Measurements from ENCODE around the gene SLC6A19. TPM values are rescaled to one million over a fixed set of nuclear protein-coding genes. Genes with fewer than 3 reads are reported as not detected.

Gene SLC6A19
- total RNA-seq, 2 donors from 2014 or later: 0.09 to 0.17 TPM

DNA sequence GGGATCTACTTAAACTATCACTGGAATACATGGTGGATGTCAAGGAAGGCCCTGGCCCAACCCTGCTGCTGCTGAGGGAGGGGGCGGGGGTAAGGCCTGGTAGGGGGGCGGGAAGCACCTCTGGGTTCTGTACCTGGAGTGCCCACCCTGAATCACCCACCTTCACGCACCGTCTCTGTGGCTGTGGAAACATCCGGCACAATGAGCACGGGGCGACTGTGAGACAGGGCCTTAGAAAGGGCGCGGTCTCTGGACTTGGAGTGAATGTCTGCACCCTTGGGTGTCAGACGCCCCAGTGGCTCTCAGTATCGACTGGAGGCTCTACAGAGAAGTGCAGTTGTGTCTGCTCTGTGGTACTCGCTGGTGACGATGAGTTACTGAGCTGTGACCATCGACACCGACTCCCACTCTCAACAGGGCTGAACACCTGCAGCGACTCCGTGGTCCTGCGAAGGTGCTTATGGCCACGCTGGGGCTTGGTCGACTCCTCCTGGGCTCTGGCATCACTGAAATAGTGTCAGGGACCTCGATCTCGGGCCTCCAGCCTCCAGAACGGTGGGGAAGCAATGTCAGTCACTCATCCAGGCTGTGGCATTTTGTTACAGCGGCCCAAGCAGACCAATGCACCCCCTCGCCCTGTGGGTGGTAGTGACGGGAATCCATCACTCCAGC is 25.5 kb upstream of the SLC6A19 start:
- Histone ChIP-seq H3K9me3 (no peaks in the 10 kb centered on the region), H3K36me3 (no peaks in the 10 kb centered on the region), H3K4me3 (no peak overlapping the region), H3K27me3 (replicated peaks; ENCODE audit: insufficient read depth) (no peaks in the 10 kb centered on the region), H3K27ac (no peak overlapping the region), H3K4me1 (replicated peaks) (no peaks in the 10 kb centered on the region)
- DNase-seq (ENCODE audit: low spot score): no peak
- WGBS: 95% methylated on average over 26 of the region's 26 CpGs
- TF ChIP-seq POLR2A (IDR thresholded peaks at IDR 0.05): no peak
- TF ChIP-seq POLR2AphosphoS5 (IDR thresholded peaks at IDR 0.05): no peak
- TF ChIP-seq, protein P1, sequence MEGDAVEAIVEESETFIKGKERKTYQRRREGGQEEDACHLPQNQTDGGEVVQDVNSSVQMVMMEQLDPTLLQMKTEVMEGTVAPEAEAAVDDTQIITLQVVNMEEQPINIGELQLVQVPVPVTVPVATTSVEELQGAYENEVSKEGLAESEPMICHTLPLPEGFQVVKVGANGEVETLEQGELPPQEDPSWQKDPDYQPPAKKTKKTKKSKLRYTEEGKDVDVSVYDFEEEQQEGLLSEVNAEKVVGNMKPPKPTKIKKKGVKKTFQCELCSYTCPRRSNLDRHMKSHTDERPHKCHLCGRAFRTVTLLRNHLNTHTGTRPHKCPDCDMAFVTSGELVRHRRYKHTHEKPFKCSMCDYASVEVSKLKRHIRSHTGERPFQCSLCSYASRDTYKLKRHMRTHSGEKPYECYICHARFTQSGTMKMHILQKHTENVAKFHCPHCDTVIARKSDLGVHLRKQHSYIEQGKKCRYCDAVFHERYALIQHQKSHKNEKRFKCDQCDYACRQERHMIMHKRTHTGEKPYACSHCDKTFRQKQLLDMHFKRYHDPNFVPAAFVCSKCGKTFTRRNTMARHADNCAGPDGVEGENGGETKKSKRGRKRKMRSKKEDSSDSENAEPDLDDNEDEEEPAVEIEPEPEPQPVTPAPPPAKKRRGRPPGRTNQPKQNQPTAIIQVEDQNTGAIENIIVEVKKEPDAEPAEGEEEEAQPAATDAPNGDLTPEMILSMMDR (IDR thresholded peaks at IDR 0.05): no peak
- intact Hi-C loops (cut with DNase I): loop anchor here (10.0 kb wide), 1 partner anchor 251 kb away; no protein-coding TSS in a partner anchor

DNA sequence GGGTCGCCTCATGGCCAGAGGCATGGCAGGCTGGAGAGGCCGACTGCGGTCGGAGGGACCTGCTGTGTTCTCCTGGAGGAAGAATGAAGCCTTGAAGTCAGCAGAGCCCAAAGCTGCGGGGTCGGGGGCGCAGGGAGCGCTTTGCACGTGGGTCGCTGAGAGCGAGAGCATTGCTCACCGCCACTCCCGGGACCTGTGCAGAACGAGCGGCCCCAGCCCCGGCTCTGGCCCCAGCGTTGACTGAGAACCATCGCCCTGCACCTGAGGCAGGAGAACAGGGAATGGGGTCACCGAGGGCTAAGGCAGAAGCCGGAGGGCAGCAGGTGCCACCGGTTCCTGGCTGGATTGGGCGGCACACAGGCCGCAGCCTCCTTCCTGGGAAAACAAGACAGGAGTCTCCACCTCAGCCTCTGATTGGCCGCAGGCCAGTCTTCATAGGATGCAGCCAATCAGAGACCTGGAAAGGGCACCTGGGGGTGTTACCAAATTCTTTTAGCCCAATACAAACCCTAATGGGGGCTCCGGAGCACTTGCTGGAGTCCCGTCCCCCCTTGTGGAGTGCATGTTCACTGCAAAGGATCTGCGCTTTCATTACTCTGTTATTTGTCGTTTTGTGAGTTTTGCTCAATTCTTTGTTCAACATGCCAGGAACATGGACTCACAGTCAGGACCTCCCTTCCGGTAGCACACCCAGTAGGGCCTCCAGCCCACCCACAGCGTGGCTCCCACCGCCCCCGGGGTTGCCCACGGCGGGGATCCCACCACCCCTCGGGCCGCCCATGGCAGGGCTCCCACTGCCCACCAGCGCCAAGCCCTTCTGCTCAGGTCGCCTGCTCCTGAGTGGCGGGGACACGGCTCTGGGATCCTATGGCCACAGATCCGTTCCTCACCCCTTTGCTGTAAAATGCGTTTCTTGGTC is 24.7 kb upstream of the SLC6A19 start:
- intact Hi-C loops (cut with DNase I): loop anchor here (10.0 kb wide), 1 partner anchor 252 kb away; no protein-coding TSS in a partner anchor
- H3K4me1 ChIP-seq (replicated peaks): no peaks in the 10 kb centered on the region
- H3K4me3 ChIP-seq: no peak overlapping the region
- WGBS: 89% methylated on average over 42 of the region's 42 CpGs
- no peaks in the 10 kb centered on the region for H3K27me3 ChIP-seq (replicated peaks; ENCODE audit: insufficient read depth)
- no peak overlapping the region for H3K27ac ChIP-seq
- TF ChIP-seq, protein P1 (IDR thresholded peaks at IDR 0.05): no peak
- TF ChIP-seq POLR2AphosphoS5 (IDR thresholded peaks at IDR 0.05) (no peak), POLR2A (IDR thresholded peaks at IDR 0.05) (no peak)
- H3K36me3 ChIP-seq: no peaks in the 10 kb centered on the region
- H3K9me3 ChIP-seq: no peaks in the 10 kb centered on the region
- no peak for DNase-seq (ENCODE audit: low spot score)

DNA sequence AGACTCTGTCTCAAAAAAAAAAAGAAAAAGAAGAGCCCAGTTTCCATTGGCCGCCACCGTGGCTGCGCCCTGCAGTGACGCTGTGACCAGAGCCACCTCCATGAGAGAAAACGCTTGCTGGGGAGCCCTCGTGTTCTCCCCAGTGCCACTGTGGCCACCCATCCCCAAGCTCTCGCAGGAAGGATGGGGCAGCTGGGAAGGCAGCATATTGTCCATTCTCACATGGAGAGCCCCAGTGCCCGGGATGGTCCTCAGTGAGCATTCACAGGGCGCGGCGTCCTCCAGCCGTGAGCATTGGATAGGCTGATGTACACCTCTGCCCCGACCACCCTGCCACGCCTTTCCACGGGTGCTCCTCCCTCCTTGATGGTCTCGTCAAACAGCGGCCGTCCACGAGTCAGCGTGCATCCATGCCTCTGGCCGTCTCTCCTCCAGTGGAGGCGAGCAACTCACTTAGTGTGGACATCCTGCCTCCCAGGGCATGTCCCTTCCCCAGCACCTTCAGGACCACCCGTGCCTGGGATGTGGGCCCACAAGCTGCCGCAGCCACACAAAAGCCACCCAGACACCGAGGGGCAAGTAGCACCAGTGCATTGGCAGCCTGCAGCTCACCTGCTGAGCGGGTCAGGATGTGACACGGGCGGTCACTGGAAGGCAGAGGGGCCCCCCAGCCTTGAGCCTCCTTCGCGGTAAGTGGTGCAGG is 23.4 kb upstream of the SLC6A19 start:
- Histone ChIP-seq H3K4me1 (replicated peaks) (no peaks in the 10 kb centered on the region), H3K9me3 (no peaks in the 10 kb centered on the region), H3K27ac (no peak overlapping the region), H3K27me3 (replicated peaks; ENCODE audit: insufficient read depth) (peaks cover 3% of the 10 kb centered on the region), H3K4me3 (no peak overlapping the region), H3K36me3 (no peaks in the 10 kb centered on the region)
- intact Hi-C loops (cut with DNase I): loop anchor here (10.0 kb wide), 1 partner anchor 253 kb away; no protein-coding TSS in a partner anchor
- TF ChIP-seq, protein P1 (IDR thresholded peaks at IDR 0.05): no peak
- TF ChIP-seq POLR2AphosphoS5 (IDR thresholded peaks at IDR 0.05): no peak
- TF ChIP-seq POLR2A (IDR thresholded peaks at IDR 0.05): no peak
- no peak for DNase-seq (ENCODE audit: low spot score)
- WGBS: 92% methylated on average over 13 of the region's 30 CpGs

DNA sequence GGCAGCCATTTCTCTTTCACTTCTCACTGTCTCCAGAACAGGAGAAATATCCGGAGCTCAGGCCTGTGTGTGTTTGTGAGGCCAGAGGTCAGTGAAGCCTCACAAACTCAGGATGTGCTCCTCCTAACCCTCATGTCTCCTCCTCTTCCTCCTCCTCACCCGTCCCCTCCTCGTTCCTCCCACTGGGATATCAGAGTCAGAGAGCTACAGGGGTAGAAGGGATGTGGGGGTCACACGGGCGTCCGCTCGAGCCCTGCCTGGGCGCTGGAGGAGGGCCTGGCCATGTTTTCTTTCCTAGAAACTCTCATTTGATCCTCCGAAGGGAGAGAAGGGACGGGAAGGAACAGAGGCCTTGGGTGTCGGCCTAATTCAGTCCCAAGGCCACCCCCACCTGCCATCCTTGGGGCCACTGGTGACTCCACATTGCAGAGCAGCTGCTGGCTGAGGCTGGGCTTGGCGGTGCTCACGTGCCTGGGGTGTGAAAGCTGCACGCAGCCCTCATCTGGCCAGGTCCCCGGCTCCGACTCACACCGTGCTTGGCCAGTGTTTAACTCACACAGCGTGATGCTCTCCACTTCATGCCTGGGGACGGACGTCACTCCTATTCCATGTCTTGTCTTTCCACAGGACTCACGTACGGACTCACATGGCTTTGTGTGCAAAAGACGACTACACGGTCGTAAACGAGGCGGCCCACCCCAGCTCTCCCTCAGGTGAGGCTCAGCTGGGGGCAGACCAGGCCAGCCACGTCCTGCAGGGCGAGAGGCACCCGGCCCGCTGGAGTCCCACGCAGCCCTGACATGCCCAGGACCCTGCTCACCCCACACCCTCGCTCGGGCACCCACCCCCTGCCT is 22.6 kb upstream of the SLC6A19 start:
- Histone ChIP-seq H3K4me3 (no peak overlapping the region), H3K27ac (no peak overlapping the region), H3K36me3 (no peaks in the 10 kb centered on the region), H3K9me3 (no peaks in the 10 kb centered on the region), H3K4me1 (replicated peaks) (no peaks in the 10 kb centered on the region), H3K27me3 (replicated peaks; ENCODE audit: insufficient read depth) (peaks cover 3% of the 10 kb centered on the region)
- no peak for DNase-seq (ENCODE audit: low spot score)
- intact Hi-C loops (cut with DNase I): loop anchor here (10.0 kb wide), 1 partner anchor 254 kb away; no protein-coding TSS in a partner anchor
- TF ChIP-seq, protein P1 (IDR thresholded peaks at IDR 0.05): no peak
- no peak for TF ChIP-seq POLR2AphosphoS5 (IDR thresholded peaks at IDR 0.05)
- no peak for TF ChIP-seq POLR2A (IDR thresholded peaks at IDR 0.05)
- WGBS: no CpG with 5 or more reads among the region's 34 CpGs

Measured in prostate gland (tissue), 2 donors.